IPS DF 6.9 (cell line): ENCODE measurements around the gene FRMPD4.

Experiments
- DNase-seq: peaks from one replicate; pipeline ENCODE4 v3.0.0-alpha.2; 2013; ENCODE audit warnings: low read depth, low spot score
- H3K27ac ChIP-seq: one replicate; pipeline ENCODE4 v1.5.1; 2013; ENCODE audit warnings: low read length, control low read depth
- H3K27me3 ChIP-seq: 2 replicates; pipeline ENCODE4 v1.6.1; 2013; ENCODE audit warnings: mild to moderate bottlenecking, low read length; ENCODE audit not compliant: control insufficient read depth, insufficient read depth
- H3K36me3 ChIP-seq: 2 replicates; pipeline ENCODE4 v1.6.1; 2013; ENCODE audit warnings: low read length; ENCODE audit not compliant: control insufficient read depth, insufficient read depth
- H3K4me1 ChIP-seq: 2 replicates; pipeline ENCODE4 v1.6.1; 2013; ENCODE audit warnings: low read length; ENCODE audit not compliant: control insufficient read depth, insufficient read depth
- H3K4me3 ChIP-seq: 2 replicates; pipeline ENCODE4 v1.5.1; 2013; ENCODE audit warnings: mild to moderate bottlenecking, low read length
- H3K9me3 ChIP-seq: 2 replicates; pipeline ENCODE4 v1.6.1; 2013; ENCODE audit warnings: low read length, inconsistent platforms; ENCODE audit not compliant: control insufficient read depth, insufficient read depth
- WGBS: extraction: QIAGEN DNeasy Blood & Tissue Kit; methylation state at CpG from one replicate; pipeline ENCODE4 v1.1.7; 2013; ENCODE audit warnings: mixed read lengths, missing lambda C conversion rate; ENCODE audit not compliant: insufficient read length, insufficient coverage; 5-methylcytosine and 5-hydroxymethylcytosine counted together

FRMPD4 gene

GRCh38 chrX:12319003-12319519, 180.8 kb downstream of the FRMPD4 start:
- Histone ChIP-seq H3K9me3 (no peaks in the 10 kb centered on the region), H3K4me1 (no peaks in the 10 kb centered on the region), H3K27me3 (no peaks in the 10 kb centered on the region), H3K4me3 (no peak overlapping the region), H3K27ac (no peak overlapping the region), H3K36me3 (no peaks in the 10 kb centered on the region)
- DNase-seq, result no peak
- no CpG with 5 or more reads among the region's 5 CpGs for WGBS

GRCh38 chrX:12319992-12320391, 181.7 kb downstream of the FRMPD4 start:
- DNase-seq, result no peak
- WGBS, result no CpG with 5 or more reads among the region's 2 CpGs
- Histone ChIP-seq H3K27ac (no peak overlapping the region), H3K4me3 (no peak overlapping the region), H3K27me3 (no peaks in the 10 kb centered on the region), H3K9me3 (no peaks in the 10 kb centered on the region), H3K36me3 (no peaks in the 10 kb centered on the region), H3K4me1 (no peaks in the 10 kb centered on the region)

GRCh38 chrX:12322031-12322430, 183.8 kb downstream of the FRMPD4 start:
- no peaks in the 10 kb centered on the region for H3K4me1 ChIP-seq
- no peak for DNase-seq
- H3K36me3 ChIP-seq, result no peaks in the 10 kb centered on the region
- H3K27me3 ChIP-seq, result no peaks in the 10 kb centered on the region
- H3K27ac ChIP-seq, result no peak overlapping the region
- no peak overlapping the region for H3K4me3 ChIP-seq
- no peaks in the 10 kb centered on the region for H3K9me3 ChIP-seq

GRCh38 chrX:12325171-12325570, 186.9 kb downstream of the FRMPD4 start:
- no peak overlapping the region for H3K4me3 ChIP-seq
- H3K36me3 ChIP-seq, result no peaks in the 10 kb centered on the region
- no peak for DNase-seq
- H3K27me3 ChIP-seq, result no peaks in the 10 kb centered on the region
- WGBS, result no CpG with 5 or more reads among the region's 2 CpGs
- H3K27ac ChIP-seq, result no peak overlapping the region
- H3K9me3 ChIP-seq, result no peaks in the 10 kb centered on the region
- no peaks in the 10 kb centered on the region for H3K4me1 ChIP-seq

GRCh38 chrX:12327836-12328235, 189.6 kb downstream of the FRMPD4 start:
- Histone ChIP-seq H3K4me3 (no peak overlapping the region), H3K36me3 (no peaks in the 10 kb centered on the region), H3K27ac (no peak overlapping the region), H3K4me1 (no peaks in the 10 kb centered on the region), H3K9me3 (no peaks in the 10 kb centered on the region), H3K27me3 (no peaks in the 10 kb centered on the region)
- no peak for DNase-seq

GRCh38 chrX:12329476-12329875, 191.2 kb downstream of the FRMPD4 start:
- Histone ChIP-seq H3K27ac (no peak overlapping the region), H3K4me3 (no peak overlapping the region), H3K9me3 (no peaks in the 10 kb centered on the region), H3K36me3 (no peaks in the 10 kb centered on the region), H3K4me1 (no peaks in the 10 kb centered on the region), H3K27me3 (no peaks in the 10 kb centered on the region)
- whole genome bisulfite sequencing, result no CpG with 5 or more reads among the region's 3 CpGs
- no peak for DNase-seq

- H3K9me3 ChIP-seq, result no peaks in the 10 kb centered on the region
- WGBS, result no CpG with 5 or more reads among the region's 3 CpGs
- H3K4me3 ChIP-seq, result no peak overlapping the region
- H3K36me3 ChIP-seq, result no peaks in the 10 kb centered on the region
- H3K4me1 ChIP-seq, result no peaks in the 10 kb centered on the region
- H3K27me3 ChIP-seq, result no peaks in the 10 kb centered on the region
- no peak overlapping the region for H3K27ac ChIP-seq
- DNase-seq, result no peak
These were observed 192.6 kb downstream of the FRMPD4 start for GRCh38 chrX:12330841-12331240.

GRCh38 chrX:12332786-12333347, 194.6 kb downstream of the FRMPD4 start:
- H3K4me1 ChIP-seq, result no peaks in the 10 kb centered on the region
- no peaks in the 10 kb centered on the region for H3K27me3 ChIP-seq
- no peaks in the 10 kb centered on the region for H3K9me3 ChIP-seq
- H3K27ac ChIP-seq, result no peak overlapping the region
- H3K4me3 ChIP-seq, result no peak overlapping the region
- whole genome bisulfite sequencing, result no CpG with 5 or more reads among the region's 3 CpGs
- H3K36me3 ChIP-seq, result no peaks in the 10 kb centered on the region
- no peak for DNase-seq

GRCh38 chrX:12339921-12340320, 201.6 kb downstream of the FRMPD4 start:
- no CpG with 5 or more reads among the region's 2 CpGs for WGBS
- Histone ChIP-seq H3K27ac (no peak overlapping the region), H3K27me3 (no peaks in the 10 kb centered on the region), H3K9me3 (no peaks in the 10 kb centered on the region), H3K36me3 (no peaks in the 10 kb centered on the region), H3K4me3 (no peak overlapping the region), H3K4me1 (no peaks in the 10 kb centered on the region)
- DNase-seq, result no peak

GRCh38 chrX:12344954-12345353, 206.7 kb downstream of the FRMPD4 start:
- no peaks in the 10 kb centered on the region for H3K4me1 ChIP-seq
- no peak overlapping the region for H3K4me3 ChIP-seq
- H3K27ac ChIP-seq, result no peak overlapping the region
- no peaks in the 10 kb centered on the region for H3K27me3 ChIP-seq
- no peaks in the 10 kb centered on the region for H3K9me3 ChIP-seq
- no CpG with 5 or more reads among the region's 2 CpGs for WGBS
- DNase-seq, result no peak
- H3K36me3 ChIP-seq, result no peaks in the 10 kb centered on the region

- Histone ChIP-seq H3K9me3 (no peaks in the 10 kb centered on the region), H3K36me3 (no peaks in the 10 kb centered on the region), H3K27me3 (no peaks in the 10 kb centered on the region), H3K27ac (no peak overlapping the region), H3K4me1 (no peaks in the 10 kb centered on the region), H3K4me3 (no peak overlapping the region)
- WGBS, result no CpG with 5 or more reads among the region's 8 CpGs
- no peak for DNase-seq
These were observed 210.9 kb downstream of the FRMPD4 start for GRCh38 chrX:12349201-12349600.
